Measurements from ENCODE around the gene CPSF4.
A peak's percentile ranks its signal among the peaks of the same experiment; 100 is the strongest.

CPSF4 gene

DNA sequence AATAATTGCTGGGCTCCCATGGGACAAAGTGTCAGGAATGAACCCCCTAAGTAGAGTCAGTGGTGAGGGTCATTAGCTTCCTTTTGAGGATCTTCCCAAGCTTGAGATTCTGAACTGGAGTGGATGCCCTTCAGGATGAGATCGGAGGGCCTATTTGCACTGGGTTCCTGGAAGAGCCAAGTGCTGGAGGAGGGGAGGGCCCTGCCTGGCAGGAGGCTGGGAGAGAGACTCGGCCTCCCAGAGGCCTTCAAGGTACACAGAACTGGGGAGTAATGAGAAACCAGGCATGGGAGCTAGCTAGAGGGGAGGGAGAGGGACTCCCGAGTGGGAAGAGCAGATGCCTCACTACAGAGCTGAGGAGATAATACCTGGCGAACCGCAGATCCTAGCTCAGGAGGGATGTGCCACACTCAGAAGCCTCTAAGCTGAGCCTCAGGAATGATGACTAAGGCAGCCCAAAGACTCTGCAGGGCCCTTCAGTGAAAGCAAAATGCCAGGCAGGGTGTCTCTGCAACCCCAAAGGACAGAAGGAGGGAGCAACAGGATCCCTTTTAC is 39.8 kb upstream of the CPSF4 start:
- TF ChIP-seq POLR2A (IDR thresholded peaks at IDR 0.05; ENCODE audit: extremely low read depth, insufficient read length) (peak; percentile 12), MYC (IDR thresholded peaks at IDR 0.05; ENCODE audit: low read depth, low read length) (no peak)
- TF ChIP-seq, protein P1, sequence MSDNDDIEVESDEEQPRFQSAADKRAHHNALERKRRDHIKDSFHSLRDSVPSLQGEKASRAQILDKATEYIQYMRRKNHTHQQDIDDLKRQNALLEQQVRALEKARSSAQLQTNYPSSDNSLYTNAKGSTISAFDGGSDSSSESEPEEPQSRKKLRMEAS (IDR thresholded peaks at IDR 0.05; ENCODE audit: low read depth, low read length) = no peak
- TF ChIP-seq, protein P2, sequence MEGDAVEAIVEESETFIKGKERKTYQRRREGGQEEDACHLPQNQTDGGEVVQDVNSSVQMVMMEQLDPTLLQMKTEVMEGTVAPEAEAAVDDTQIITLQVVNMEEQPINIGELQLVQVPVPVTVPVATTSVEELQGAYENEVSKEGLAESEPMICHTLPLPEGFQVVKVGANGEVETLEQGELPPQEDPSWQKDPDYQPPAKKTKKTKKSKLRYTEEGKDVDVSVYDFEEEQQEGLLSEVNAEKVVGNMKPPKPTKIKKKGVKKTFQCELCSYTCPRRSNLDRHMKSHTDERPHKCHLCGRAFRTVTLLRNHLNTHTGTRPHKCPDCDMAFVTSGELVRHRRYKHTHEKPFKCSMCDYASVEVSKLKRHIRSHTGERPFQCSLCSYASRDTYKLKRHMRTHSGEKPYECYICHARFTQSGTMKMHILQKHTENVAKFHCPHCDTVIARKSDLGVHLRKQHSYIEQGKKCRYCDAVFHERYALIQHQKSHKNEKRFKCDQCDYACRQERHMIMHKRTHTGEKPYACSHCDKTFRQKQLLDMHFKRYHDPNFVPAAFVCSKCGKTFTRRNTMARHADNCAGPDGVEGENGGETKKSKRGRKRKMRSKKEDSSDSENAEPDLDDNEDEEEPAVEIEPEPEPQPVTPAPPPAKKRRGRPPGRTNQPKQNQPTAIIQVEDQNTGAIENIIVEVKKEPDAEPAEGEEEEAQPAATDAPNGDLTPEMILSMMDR (IDR thresholded peaks at IDR 0.05; ENCODE audit: low read depth, low read length) = no peak
- no peak overlapping the region for H3K4me3 ChIP-seq (ENCODE audit: low read depth, low read length)
- DNase-seq (ENCODE audit: low read depth) = no peak

DNA sequence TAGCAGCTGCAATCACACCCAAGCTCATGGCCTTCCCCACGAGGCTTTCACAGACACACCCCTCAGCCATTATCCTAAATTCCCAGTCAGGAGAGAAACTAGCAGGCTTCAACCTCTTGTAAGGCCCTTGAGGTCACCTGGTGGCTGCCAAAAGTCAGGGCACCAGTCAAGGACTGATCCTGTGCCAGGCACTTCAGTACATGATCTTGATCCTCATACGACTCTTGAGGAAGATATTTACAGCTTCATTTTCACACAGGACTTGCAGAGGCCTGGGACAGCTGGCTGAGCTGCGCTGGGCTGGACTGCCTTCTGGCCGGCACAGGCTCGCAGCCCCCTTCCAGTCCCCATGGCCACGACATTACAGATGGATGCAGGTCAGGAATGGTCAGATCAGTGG is 39.1 kb upstream of the CPSF4 start:
- H3K4me3 ChIP-seq (ENCODE audit: low read depth, low read length) = no peak overlapping the region
- TF ChIP-seq, protein P1 (IDR thresholded peaks at IDR 0.05; ENCODE audit: low read depth, low read length) = no peak
- TF ChIP-seq, protein P2 (IDR thresholded peaks at IDR 0.05; ENCODE audit: low read depth, low read length) = no peak
- TF ChIP-seq MYC (IDR thresholded peaks at IDR 0.05; ENCODE audit: low read depth, low read length) (no peak), POLR2A (IDR thresholded peaks at IDR 0.05; ENCODE audit: extremely low read depth, insufficient read length) (no peak)
- no peak for DNase-seq (ENCODE audit: low read depth)

DNA sequence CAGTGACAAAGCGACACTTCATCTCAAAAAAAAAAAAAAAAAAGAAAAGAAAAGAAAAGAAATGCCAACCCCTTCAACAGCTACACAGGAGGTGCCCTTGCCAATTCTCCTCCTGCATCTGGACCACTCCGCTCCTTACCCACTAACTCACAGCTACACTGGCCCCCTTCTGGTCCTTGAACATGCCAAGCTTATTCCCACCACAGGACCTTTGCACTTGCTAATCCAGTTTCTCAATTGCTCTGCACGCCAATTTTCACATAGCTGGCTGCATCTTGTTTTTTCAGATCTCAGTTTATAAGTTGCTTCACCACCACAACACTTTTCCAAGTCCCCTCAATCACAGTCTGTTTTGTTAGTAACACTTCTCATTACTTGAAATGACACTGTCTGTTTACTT is 35.9 kb upstream of the CPSF4 start:
- TF ChIP-seq MYC (IDR thresholded peaks at IDR 0.05; ENCODE audit: low read depth, low read length) (no peak), POLR2A (IDR thresholded peaks at IDR 0.05; ENCODE audit: extremely low read depth, insufficient read length) (no peak)
- TF ChIP-seq, protein P2 (IDR thresholded peaks at IDR 0.05; ENCODE audit: low read depth, low read length) = no peak
- TF ChIP-seq, protein P1 (IDR thresholded peaks at IDR 0.05; ENCODE audit: low read depth, low read length) = no peak
- no peak overlapping the region for H3K4me3 ChIP-seq (ENCODE audit: low read depth, low read length)
- DNase-seq (ENCODE audit: low read depth) = no peak

DNA sequence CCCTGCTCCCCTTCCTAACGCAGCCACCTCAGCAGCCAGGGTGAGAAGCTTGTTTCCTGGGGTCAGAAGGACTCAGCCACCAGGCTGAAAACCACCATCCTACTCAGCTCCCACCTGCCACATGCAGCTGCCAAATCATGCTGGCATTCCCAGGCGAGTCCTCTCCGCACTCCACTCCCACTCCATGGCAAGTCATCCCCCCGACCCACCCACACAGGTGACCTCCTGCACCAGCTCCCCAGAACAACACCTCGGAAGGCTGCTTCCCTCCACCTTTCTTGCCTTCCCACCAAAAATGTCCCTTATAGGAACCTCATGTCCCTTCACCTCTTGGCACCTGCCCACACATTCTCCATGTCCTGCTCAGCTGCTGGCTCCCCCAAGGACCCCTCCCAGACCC is 35.0 kb upstream of the CPSF4 start:
- TF ChIP-seq, protein P2 (IDR thresholded peaks at IDR 0.05; ENCODE audit: low read depth, low read length) = no peak
- TF ChIP-seq POLR2A (IDR thresholded peaks at IDR 0.05; ENCODE audit: extremely low read depth, insufficient read length) (no peak), MYC (IDR thresholded peaks at IDR 0.05; ENCODE audit: low read depth, low read length) (no peak)
- TF ChIP-seq, protein P1 (IDR thresholded peaks at IDR 0.05; ENCODE audit: low read depth, low read length) = no peak
- no peak for DNase-seq (ENCODE audit: low read depth)
- H3K4me3 ChIP-seq (ENCODE audit: low read depth, low read length) = no peak overlapping the region

DNA sequence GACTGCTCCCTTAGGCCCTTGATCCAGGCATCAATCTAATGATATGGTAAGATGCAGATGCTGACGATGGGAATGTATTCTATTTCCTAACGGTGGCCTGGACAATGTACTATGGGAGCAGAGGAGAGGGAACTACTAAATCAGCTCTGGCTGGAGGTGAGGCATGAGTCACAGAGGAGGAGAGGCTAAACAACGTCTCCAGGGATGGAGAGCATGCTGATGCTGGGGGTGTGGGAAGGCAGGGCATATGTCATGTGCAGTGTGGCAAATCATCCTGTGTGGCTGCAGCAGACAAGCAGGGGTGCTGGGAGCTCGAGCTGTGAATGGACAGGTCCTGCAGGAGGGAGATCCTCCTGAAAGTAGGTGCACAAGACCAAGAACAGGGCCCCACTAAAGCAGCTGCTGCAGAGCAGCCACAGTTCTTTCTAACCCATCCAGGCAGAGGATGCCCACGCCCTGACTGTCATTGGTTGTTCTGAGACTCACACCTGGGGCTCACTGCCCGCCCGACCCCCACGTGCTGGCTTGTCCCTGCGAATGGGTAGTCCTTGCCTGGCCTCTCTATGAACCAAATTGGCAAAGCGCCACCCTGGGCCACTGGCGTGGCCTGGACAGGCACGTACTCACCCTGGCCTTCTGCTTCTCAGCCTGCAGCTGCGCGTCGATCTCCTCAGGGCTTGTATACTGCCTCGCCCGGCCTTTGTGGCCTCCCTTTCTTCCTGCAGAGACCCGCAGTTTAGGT is 34.3 kb upstream of the CPSF4 start:
- H3K4me3 ChIP-seq (ENCODE audit: low read depth, low read length) = no peak overlapping the region
- DNase-seq (ENCODE audit: low read depth) = no peak
- TF ChIP-seq MYC (IDR thresholded peaks at IDR 0.05; ENCODE audit: low read depth, low read length) (no peak), POLR2A (IDR thresholded peaks at IDR 0.05; ENCODE audit: extremely low read depth, insufficient read length) (no peak)
- TF ChIP-seq, protein P1 (IDR thresholded peaks at IDR 0.05; ENCODE audit: low read depth, low read length) = no peak
- TF ChIP-seq, protein P2 (IDR thresholded peaks at IDR 0.05; ENCODE audit: low read depth, low read length) = no peak
